ENCODE data around the gene PAM16.

DNA sequence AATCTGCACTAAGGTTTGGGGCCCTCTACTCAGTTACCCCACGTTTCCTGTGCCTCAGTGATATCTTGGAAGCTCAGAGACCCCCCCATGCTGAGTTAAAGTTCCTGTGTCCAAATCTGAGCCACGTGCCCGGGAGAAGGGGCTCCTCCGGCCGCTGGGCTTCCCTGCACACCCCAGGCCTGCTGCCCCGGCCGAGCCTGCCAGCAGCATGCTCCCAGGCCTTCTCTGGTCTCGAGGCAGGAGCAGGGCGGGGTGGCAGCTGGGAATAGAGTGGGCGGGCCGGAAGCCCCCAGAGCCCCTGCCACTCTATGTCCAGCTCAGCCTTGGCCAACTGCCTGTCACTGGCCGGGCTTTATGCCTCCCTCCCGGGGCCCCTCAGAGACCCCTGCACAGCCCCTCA, 14.9 kb upstream of the PAM16 start:
- TF ChIP-seq, protein P1, sequence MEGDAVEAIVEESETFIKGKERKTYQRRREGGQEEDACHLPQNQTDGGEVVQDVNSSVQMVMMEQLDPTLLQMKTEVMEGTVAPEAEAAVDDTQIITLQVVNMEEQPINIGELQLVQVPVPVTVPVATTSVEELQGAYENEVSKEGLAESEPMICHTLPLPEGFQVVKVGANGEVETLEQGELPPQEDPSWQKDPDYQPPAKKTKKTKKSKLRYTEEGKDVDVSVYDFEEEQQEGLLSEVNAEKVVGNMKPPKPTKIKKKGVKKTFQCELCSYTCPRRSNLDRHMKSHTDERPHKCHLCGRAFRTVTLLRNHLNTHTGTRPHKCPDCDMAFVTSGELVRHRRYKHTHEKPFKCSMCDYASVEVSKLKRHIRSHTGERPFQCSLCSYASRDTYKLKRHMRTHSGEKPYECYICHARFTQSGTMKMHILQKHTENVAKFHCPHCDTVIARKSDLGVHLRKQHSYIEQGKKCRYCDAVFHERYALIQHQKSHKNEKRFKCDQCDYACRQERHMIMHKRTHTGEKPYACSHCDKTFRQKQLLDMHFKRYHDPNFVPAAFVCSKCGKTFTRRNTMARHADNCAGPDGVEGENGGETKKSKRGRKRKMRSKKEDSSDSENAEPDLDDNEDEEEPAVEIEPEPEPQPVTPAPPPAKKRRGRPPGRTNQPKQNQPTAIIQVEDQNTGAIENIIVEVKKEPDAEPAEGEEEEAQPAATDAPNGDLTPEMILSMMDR (IDR thresholded peaks at IDR 0.05; ENCODE audit: low read depth, low read length, missing input control) = no peak
- no peak for TF ChIP-seq RAD21 (IDR thresholded peaks at IDR 0.05)
